K562 (cell line): ENCODE data around the gene NYNRIN. TPM values are rescaled to one million over a fixed set of nuclear protein-coding genes. Genes with fewer than 3 reads are reported as not detected.

ENCODE experiments used
- ATAC-seq: fragments of 200-7000 bp; cut with Tn5 transposase; 3 replicates; pipeline ENCODE4 v1.9.1; 2020; ENCODE audit warnings: moderate library complexity
- BruUV-seq: library from RNA; stranded (reverse); fragments of 400-500 nt; replicated peaks from 2 replicates; lab custom pipeline; 2021; lab: Mats Ljungman, UMichigan
- CTCF ChIA-PET: fragments of 300-600 bp; formaldehyde crosslinking; extraction: SDS; loops from one replicate; lab custom pipeline; 2021; ENCODE audit warnings: low intra/inter-chr PET ratio; lab: Yijun Ruan, JAX
- POLR2A ChIA-PET: fragments of 300-600, 350-650 bp; sonication (Branson Sonifier 250); formaldehyde crosslinking; extraction: SDS; loops from one replicate; lab custom pipeline; 2021; ENCODE audit warnings: antibody characterized with exemption, inconsistent platforms; lab: Yijun Ruan, JAX
- DNase-seq, 4 experiments: peaks; one replicate each; pipeline versions ENCODE4 v3.0.0 to v3.0.0-alpha.2; 2011 to 2018; ENCODE audit warnings: low spot score in 3 of 4, mixed read lengths in 3 of 4; ENCODE audit errors: extremely low read depth in 1 of 4
- FAIRE-seq: peaks from 2 replicates; lab custom pipeline; 2011; peaks lifted over from hg19 to GRCh38; lab: Jason Lieb, UNC
- H2AFZ ChIP-seq: 2 replicates; pipeline ENCODE4 v1.6.0; 2011; ENCODE audit warnings: low read depth, low read length, control low read depth, inconsistent platforms
- H3K27ac ChIP-seq: fragments of 200-600 bp; 3 replicates; pipeline ENCODE4 v1.8.0; 2011; ENCODE audit warnings: low read depth, mild to moderate bottlenecking, control low read depth, inconsistent platforms, low read length, moderate library complexity, mixed read lengths; ENCODE audit errors: extremely low read depth
- H3K27me3 ChIP-seq, 2 experiments: fragments of 300-600 bp in 1 of 2; 2 replicates in 1 of 2; 3 replicates in 1 of 2; pipeline versions ENCODE4 v1.6.0 to v1.8.0; 2011; ENCODE audit warnings: inconsistent platforms in 2 of 2, low read length in 2 of 2, mild to moderate bottlenecking in 1 of 2, mixed read lengths in 1 of 2, moderate library complexity in 1 of 2; ENCODE audit not compliant: control insufficient read depth in 2 of 2, insufficient read depth in 2 of 2
- H3K36me3 ChIP-seq: fragments of 300-600 bp; 3 replicates; pipeline ENCODE4 v1.8.0; 2011; ENCODE audit warnings: mild to moderate bottlenecking, low read length, inconsistent platforms; ENCODE audit not compliant: control insufficient read depth, insufficient read depth
- H3K4me1 ChIP-seq, 2 experiments: fragments of 200-600 bp in 1 of 2; replicated peaks in 1 of 2; 2 replicates in 1 of 2; 3 replicates in 1 of 2; pipeline versions ENCODE4 v1.5.1 to v1.8.0; 2011; ENCODE audit warnings: inconsistent platforms in 2 of 2, low read length in 2 of 2, mild to moderate bottlenecking in 1 of 2, mixed read lengths in 1 of 2, moderate library complexity in 1 of 2; ENCODE audit not compliant: control insufficient read depth in 2 of 2, insufficient read depth in 2 of 2
- H3K4me2 ChIP-seq: 2 replicates; pipeline ENCODE4 v1.6.1; 2011; ENCODE audit warnings: low read length, control low read depth, inconsistent platforms, mixed read lengths; ENCODE audit not compliant: insufficient read depth
- H3K4me3 ChIP-seq: fragments of 200-600 bp; sonication (generic), shearing (Covaris generic); 2 replicates; pipeline ENCODE4 v1.5.1; 2016; ENCODE audit warnings: control low read depth, inconsistent platforms
- H3K79me2 ChIP-seq: fragments of 200-600 bp; 3 replicates; pipeline ENCODE4 v1.8.0; 2011; ENCODE audit warnings: low read length, inconsistent platforms; ENCODE audit not compliant: control insufficient read depth, insufficient read depth
- H3K9ac ChIP-seq, 2 experiments: 2 replicates each; pipeline versions ENCODE4 v1.6.0 to v1.6.1; 2011; ENCODE audit warnings: low read depth in 2 of 2, low read length in 2 of 2, control low read depth in 1 of 2, inconsistent platforms in 1 of 2, mild to moderate bottlenecking in 1 of 2, mixed read lengths in 1 of 2; ENCODE audit not compliant: insufficient read depth in 1 of 2
- H3K9me1 ChIP-seq: one replicate; pipeline ENCODE4 v1.6.0; 2011; ENCODE audit warnings: inconsistent platforms, mild to moderate bottlenecking, low read length, moderate library complexity; ENCODE audit not compliant: control insufficient read depth, insufficient read depth
- H3K9me3 ChIP-seq: replicated peaks from 2 replicates; pipeline ENCODE4 v1.5.1; 2011; ENCODE audit warnings: low read depth, low read length, inconsistent platforms; ENCODE audit not compliant: control insufficient read depth, insufficient read depth
- H4K20me1 ChIP-seq: replicated peaks from 2 replicates; pipeline ENCODE4 v1.6.1; 2011; ENCODE audit warnings: low read length, inconsistent platforms, mixed read lengths; ENCODE audit not compliant: control insufficient read depth, insufficient read depth
- ADNP ChIP-seq: fragments of 200-800 bp; sonication (Bioruptor generic); IDR thresholded peaks from 2 replicates; pipeline ENCODE4 v1.6.1; 2016; ENCODE audit warnings: missing genetic modification characterization, missing compliant biosample characterization
- BCOR ChIP-seq: fragments of 450-650 bp; IDR thresholded peaks from 2 replicates; pipeline ENCODE4 v1.6.1; 2016
- CTBP1 ChIP-seq: fragments of 450-650 bp; IDR thresholded peaks from 2 replicates; pipeline ENCODE4 v1.6.1; 2016; ENCODE audit warnings: borderline replicate concordance
- FIP1L1 ChIP-seq: fragments of 200-400 bp; formaldehyde crosslinking; IDR thresholded peaks from 2 replicates; pipeline ENCODE4 v1.6.1; 2018; ENCODE audit warnings: mild to moderate bottlenecking, low read depth, low read length; ENCODE audit not compliant: poor library complexity, severe bottlenecking
- RBFOX2 ChIP-seq: fragments of 200-400 bp; formaldehyde crosslinking; IDR thresholded peaks from 2 replicates; pipeline ENCODE4 v1.6.1; 2017; ENCODE audit warnings: low read depth, mild to moderate bottlenecking, low read length, moderate library complexity
- SMAD1 ChIP-seq: fragments of 150-350 bp; IDR thresholded peaks from 2 replicates; pipeline ENCODE4 v1.6.1; 2014; ENCODE audit warnings: low read length, low read depth; ENCODE audit not compliant: partially characterized antibody
- STAG1 ChIP-seq: sonication (generic); formaldehyde crosslinking; IDR thresholded peaks from 2 replicates; pipeline ENCODE4 v1.5.0; 2020; ENCODE audit warnings: missing genetic modification reagents, borderline replicate concordance
- TFE3 ChIP-seq: fragments of 450-650 bp; formaldehyde crosslinking; IDR thresholded peaks from 2 replicates; pipeline ENCODE4 v1.4.0; 2020; ENCODE audit warnings: mild to moderate bottlenecking, mixed read lengths
- ZBED1 ChIP-seq: IDR thresholded peaks from 2 replicates; pipeline ENCODE4 v1.6.1; 2014
- ZNF280A ChIP-seq: fragments of 450-650 bp; IDR thresholded peaks from 2 replicates; pipeline ENCODE4 v1.6.1; 2018; ENCODE audit warnings: mild to moderate bottlenecking, low read depth; ENCODE audit not compliant: partially characterized antibody
- ZNF764 ChIP-seq: fragments of 250-450 bp; sonication (Bioruptor Pico); IDR thresholded peaks from 2 replicates; pipeline ENCODE4 v1.4.0; 2020; ENCODE audit warnings: low read depth, mild to moderate bottlenecking, moderate library complexity
- WGBS: fragments of 100-300 bp; shearing (Covaris generic); methylation state at CpG from one replicate; pipeline ENCODE4 v1.1.6; 2016; ENCODE audit warnings: low coverage, mixed read lengths; ENCODE audit not compliant: insufficient coverage; ENCODE audit errors: missing lambda C conversion rate; 5-methylcytosine and 5-hydroxymethylcytosine counted together
- in situ Hi-C: fragments of 300-500 bp; cut with MboI; formaldehyde crosslinking; loops from 4 replicates; pipeline ENCODE4 v1.15.0; 2018; ENCODE audit warnings: inconsistent platforms, mixed read lengths
- intact Hi-C: fragments of 100-400 bp; cut with micrococcal nuclease; formaldehyde crosslinking; loops from 2 replicates; pipeline ENCODE4 v1.14.2; 2022
- polyA plus RNA-seq, 8 experiments: library from polyadenylated mRNA; depleted of rRNA in 4 of 8; stranded (reverse) in 5 of 8; unstranded in 3 of 8; fragments of >200 nt; fragmentation: Nextera tagmentation in 2 of 8; fragmentation: Illumina TruSeq in 1 of 8; extraction: Ambion mirVana in 2 of 8; extraction: Trizol in 1 of 8; gene quantifications; 2 replicates each; pipeline versions ENCODE4 v1.2.1 to v1.2.3, GENCODE V29; 2011 to 2014; ENCODE audit warnings: inconsistent platforms in 1 of 8, missing spikeins in 1 of 8
- total RNA-seq, 7 experiments: library from RNA; depleted of rRNA in 6 of 7; stranded (reverse); fragments of >200 nt in 6 of 7; fragmentation: Illumina TruSeq in 2 of 7; extraction: Trizol in 2 of 7; gene quantifications; 2 replicates each; pipeline versions ENCODE4 v1.2.1 to v1.2.3, GENCODE V29; 2011 to 2021; ENCODE audit warnings: low replicate concordance in 1 of 7
- TF ChIP-seq, protein P1 (sequence below): sonication (generic); formaldehyde crosslinking; IDR thresholded peaks from 2 replicates; pipeline ENCODE4 v1.8.1; 2023; ENCODE audit warnings: mild to moderate bottlenecking, missing genetic modification reagents
- TF ChIP-seq, protein P2 (sequence below): fragments of 450-650 bp; formaldehyde crosslinking; IDR thresholded peaks from 2 replicates; pipeline ENCODE4 v1.4.0; 2022; ENCODE audit warnings: mild to moderate bottlenecking, moderate library complexity

The NYNRIN gene
- total and polyA plus RNA-seq, 9 of the 15 experiments (the other 6 are each of a cell fraction or from before 2014, with no cell fraction given) = 0.04 to 1.2 (median 0.28) TPM

GRCh38 chr14:24431569-24432258, 32.9 kb downstream of the NYNRIN start:
- no peak overlapping the region for H2AFZ ChIP-seq
- no peak overlapping the region for H3K9ac ChIP-seq
- intact Hi-C loops = loop anchor here (1.0 to 2.0 kb wide), 3 partner anchors 98 to 189 kb away; partner anchors contain the start of gene TINF2
- H3K4me2 ChIP-seq = no peak overlapping the region
- FAIRE-seq = peak; percentile 83
- no TSS peak for BruUV-seq
- peak; percentile 72 to 91 (median 80) for DNase-seq
- WGBS = 31% methylated on average over 10 of the region's 15 CpGs
- in situ Hi-C loops = loop anchor here (5.0 to 10.0 kb wide), 3 partner anchors 99 to 377 kb away; partner anchors contain the start of genes CARMIL3 and TINF2
- H3K27me3 ChIP-seq = no peaks in the 10 kb centered on the region
- H3K79me2 ChIP-seq = peaks cover 12% of the 10 kb centered on the region
- H4K20me1 ChIP-seq = peaks cover 5% of the 10 kb centered on the region; the same call in 1 of the 2 replicates
- ATAC-seq = peak; percentile 80
- no peaks in the 10 kb centered on the region for H3K9me3 ChIP-seq
- POLR2A ChIA-PET = interaction anchor here (0.6 to 3.9 kb wide), 18 partner anchors 9 to 285 kb away, joined by 3 to 43 read pairs (median 5); partner anchors contain the start of genes ADCY4, SDR39U1 and TINF2
- CTCF ChIA-PET = interaction anchor here (0.6 to 1.9 kb wide), 3 partner anchors 97 to 843 kb away, joined by 3 to 19 read pairs (median 5); partner anchors contain the start of gene ADCY4
- no peak overlapping the region for H3K4me3 ChIP-seq
- H3K9me1 ChIP-seq = peaks cover 3% of the 10 kb centered on the region
- peaks cover 23% of the 10 kb centered on the region; the same call in 2 of the 3 replicates for H3K36me3 ChIP-seq
- peaks cover 21 to 53% of the 10 kb centered on the region in 2 experiments for H3K4me1 ChIP-seq
- no peak overlapping the region for H3K27ac ChIP-seq
- TF ChIP-seq ZBED1 (no peak), RBFOX2 (0 out of 2 replicates have a peak, but pooled peaks have one; percentile 8), CTBP1 (peak; percentile 28; the same call in 1 of the 2 replicates), FIP1L1 (no peak), BCOR (no peak), ZNF764 (CRISPR knock-in tag) (no peak), STAG1 (peak; percentile 66; the same call in 1 of the 2 replicates), TFE3 (CRISPR knock-in tag) (no peak), ZNF280A (no peak), SMAD1 (no peak), ADNP (tag) (no peak)
- TF ChIP-seq, protein P1, sequence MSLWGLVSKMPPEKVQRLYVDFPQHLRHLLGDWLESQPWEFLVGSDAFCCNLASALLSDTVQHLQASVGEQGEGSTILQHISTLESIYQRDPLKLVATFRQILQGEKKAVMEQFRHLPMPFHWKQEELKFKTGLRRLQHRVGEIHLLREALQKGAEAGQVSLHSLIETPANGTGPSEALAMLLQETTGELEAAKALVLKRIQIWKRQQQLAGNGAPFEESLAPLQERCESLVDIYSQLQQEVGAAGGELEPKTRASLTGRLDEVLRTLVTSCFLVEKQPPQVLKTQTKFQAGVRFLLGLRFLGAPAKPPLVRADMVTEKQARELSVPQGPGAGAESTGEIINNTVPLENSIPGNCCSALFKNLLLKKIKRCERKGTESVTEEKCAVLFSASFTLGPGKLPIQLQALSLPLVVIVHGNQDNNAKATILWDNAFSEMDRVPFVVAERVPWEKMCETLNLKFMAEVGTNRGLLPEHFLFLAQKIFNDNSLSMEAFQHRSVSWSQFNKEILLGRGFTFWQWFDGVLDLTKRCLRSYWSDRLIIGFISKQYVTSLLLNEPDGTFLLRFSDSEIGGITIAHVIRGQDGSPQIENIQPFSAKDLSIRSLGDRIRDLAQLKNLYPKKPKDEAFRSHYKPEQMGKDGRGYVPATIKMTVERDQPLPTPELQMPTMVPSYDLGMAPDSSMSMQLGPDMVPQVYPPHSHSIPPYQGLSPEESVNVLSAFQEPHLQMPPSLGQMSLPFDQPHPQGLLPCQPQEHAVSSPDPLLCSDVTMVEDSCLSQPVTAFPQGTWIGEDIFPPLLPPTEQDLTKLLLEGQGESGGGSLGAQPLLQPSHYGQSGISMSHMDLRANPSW (CRISPR knock-in tag) = no peak
- TF ChIP-seq, protein P2, sequence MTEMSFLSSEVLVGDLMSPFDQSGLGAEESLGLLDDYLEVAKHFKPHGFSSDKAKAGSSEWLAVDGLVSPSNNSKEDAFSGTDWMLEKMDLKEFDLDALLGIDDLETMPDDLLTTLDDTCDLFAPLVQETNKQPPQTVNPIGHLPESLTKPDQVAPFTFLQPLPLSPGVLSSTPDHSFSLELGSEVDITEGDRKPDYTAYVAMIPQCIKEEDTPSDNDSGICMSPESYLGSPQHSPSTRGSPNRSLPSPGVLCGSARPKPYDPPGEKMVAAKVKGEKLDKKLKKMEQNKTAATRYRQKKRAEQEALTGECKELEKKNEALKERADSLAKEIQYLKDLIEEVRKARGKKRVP (CRISPR knock-in tag) = no peak
